PC-9 (cell line): ENCODE measurements around the gene POLR3C. TPM values are rescaled to one million over a fixed set of nuclear protein-coding genes. Genes with fewer than 3 reads are reported as not detected.

ENCODE experiments used
- BruUV-seq: library from RNA; stranded (reverse); fragments of 400-500 nt; replicated peaks from 2 replicates; lab custom pipeline; 2021; lab: Mats Ljungman, UMichigan
- CTCF ChIA-PET: fragments of 300-600 bp; sonication (Branson Sonifier 250); formaldehyde crosslinking; loops from one replicate; lab custom pipeline; 2022; ENCODE audit warnings: antibody characterized with exemption; lab: Charles Lee
- POLR2A ChIA-PET: fragments of 300-600 bp; sonication (Branson Sonifier 250); formaldehyde crosslinking; loops from one replicate; lab custom pipeline; 2022; ENCODE audit warnings: antibody characterized with exemption; ENCODE audit not compliant: unreplicated experiment; lab: Charles Lee
- DNase-seq, 2 experiments: peaks; one replicate each; pipeline versions ENCODE4 v3.0.0 to v3.0.0-alpha.2; 2015 to 2022; ENCODE audit warnings: mixed read lengths in 1 of 2
- H2AFZ ChIP-seq: fragments of 200-600 bp; sonication (generic); 2 replicates; pipeline ENCODE4 v1.8.1; 2017; ENCODE audit warnings: antibody characterized with exemption
- H3F3A ChIP-seq: fragments of 200-600 bp; sonication (generic); 2 replicates; pipeline ENCODE4 v1.8.1; 2017; ENCODE audit warnings: antibody characterized with exemption, mild to moderate bottlenecking, low read depth; ENCODE audit not compliant: insufficient read depth
- H3K27ac ChIP-seq: fragments of 200-600 bp; sonication (generic); 2 replicates; pipeline ENCODE4 v1.6.1; 2016; ENCODE audit warnings: mixed run types
- H3K27me3 ChIP-seq: fragments of 200-600 bp; sonication (generic); 2 replicates; pipeline ENCODE4 v1.6.1; 2016; ENCODE audit warnings: low read depth, mixed run types; ENCODE audit not compliant: insufficient read depth
- H3K36me3 ChIP-seq: fragments of 200-600 bp; sonication (generic); 2 replicates; pipeline ENCODE4 v1.6.1; 2016; ENCODE audit warnings: low read depth, mixed run types
- H3K4me1 ChIP-seq: fragments of 200-600 bp; sonication (generic); replicated peaks from 2 replicates; pipeline ENCODE4 v1.6.1; 2016; ENCODE audit warnings: mixed run types; ENCODE audit not compliant: insufficient read depth
- H3K4me2 ChIP-seq: fragments of 200-600 bp; sonication (generic); 2 replicates; pipeline ENCODE4 v1.6.1; 2017; ENCODE audit warnings: mixed run types
- H3K4me3 ChIP-seq: fragments of 200-600 bp; sonication (generic); 2 replicates; pipeline ENCODE4 v1.6.1; 2016; ENCODE audit warnings: mixed run types
- H3K79me2 ChIP-seq: fragments of 200-600 bp; sonication (generic); 2 replicates; pipeline ENCODE4 v1.6.1; 2017; ENCODE audit warnings: low read depth, mixed run types
- H3K9me2 ChIP-seq: fragments of 200-600 bp; sonication (generic); 2 replicates; pipeline ENCODE4 v1.8.1; 2017; ENCODE audit warnings: mild to moderate bottlenecking; ENCODE audit not compliant: insufficient read depth
- H3K9me3 ChIP-seq: fragments of 200-600 bp; sonication (generic); 2 replicates; pipeline ENCODE4 v1.8.1; 2016; ENCODE audit warnings: low read depth; ENCODE audit not compliant: insufficient read depth
- H4K20me1 ChIP-seq: fragments of 200-600 bp; sonication (generic); 2 replicates; pipeline ENCODE4 v1.8.1; 2017; ENCODE audit not compliant: insufficient read depth
- CTCF ChIP-seq: fragments of 200-600 bp; sonication (generic); conservative IDR thresholded peaks from 2 replicates; pipeline ENCODE4 v1.6.1; 2017; ENCODE audit warnings: mixed run types, antibody characterized with exemption, mild to moderate bottlenecking, moderate library complexity
- EZH2 ChIP-seq: fragments of 200-600 bp; sonication (generic); IDR thresholded peaks from 2 replicates; pipeline ENCODE4 v1.8.0; 2017; ENCODE audit warnings: antibody characterized with exemption, low read depth
- intact Hi-C: fragments of 100-400 bp; cut with micrococcal nuclease; formaldehyde crosslinking; loops from one replicate; pipeline ENCODE4 v1.10.0; 2022; ENCODE audit not compliant: unreplicated experiment
- total RNA-seq: library from RNA; stranded (reverse); gene quantifications from 2 replicates; pipeline ENCODE4 v1.2.3, GENCODE V29; 2021

The POLR3C gene
- total RNA-seq, 1 experiment from 2014 or later = 21.2 TPM

DNA sequence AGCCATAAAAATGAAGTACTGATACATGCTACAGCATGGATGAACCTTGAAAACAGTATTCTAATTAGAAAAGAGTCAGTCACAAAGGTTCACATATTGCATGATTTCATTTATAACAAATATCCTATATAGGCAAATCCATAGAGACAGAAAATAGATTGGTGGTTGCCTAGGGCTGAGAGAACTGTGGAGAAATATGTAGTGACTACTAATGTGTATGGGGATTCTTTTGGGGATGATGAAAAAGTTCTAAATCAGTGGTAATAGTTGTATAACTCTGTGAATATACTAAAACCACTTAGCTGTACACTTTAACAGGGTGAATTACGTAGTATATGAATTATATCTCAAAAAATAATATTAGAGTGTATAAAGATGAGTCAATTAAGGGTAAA lies 45.9 kb upstream of the POLR3C start:
- Histone ChIP-seq H3K9me3 (no peaks in the 10 kb centered on the region), H3K9me2 (no peaks in the 10 kb centered on the region), H3K79me2 (peaks cover 3% of the 10 kb centered on the region; the same call in 1 of the 2 replicates), H3F3A (peaks cover 34% of the 10 kb centered on the region), H3K36me3 (0 out of 2 replicates have a peak, but pooled peaks cover 10% of the 10 kb centered on the region), H3K4me2 (no peak overlapping the region), H3K27me3 (no peaks in the 10 kb centered on the region), H3K4me1 (peaks cover 27% of the 10 kb centered on the region), H4K20me1 (no peaks in the 10 kb centered on the region), H3K4me3 (no peak overlapping the region), H2AFZ (no peak overlapping the region), H3K27ac (no peak overlapping the region)
- no peak for DNase-seq
- POLR2A ChIA-PET = no interaction called here
- no peak for TF ChIP-seq EZH2
- no peak for TF ChIP-seq CTCF
- no TSS peak for BruUV-seq
- intact Hi-C loops = no loop called here
- CTCF ChIA-PET = no interaction called here

DNA sequence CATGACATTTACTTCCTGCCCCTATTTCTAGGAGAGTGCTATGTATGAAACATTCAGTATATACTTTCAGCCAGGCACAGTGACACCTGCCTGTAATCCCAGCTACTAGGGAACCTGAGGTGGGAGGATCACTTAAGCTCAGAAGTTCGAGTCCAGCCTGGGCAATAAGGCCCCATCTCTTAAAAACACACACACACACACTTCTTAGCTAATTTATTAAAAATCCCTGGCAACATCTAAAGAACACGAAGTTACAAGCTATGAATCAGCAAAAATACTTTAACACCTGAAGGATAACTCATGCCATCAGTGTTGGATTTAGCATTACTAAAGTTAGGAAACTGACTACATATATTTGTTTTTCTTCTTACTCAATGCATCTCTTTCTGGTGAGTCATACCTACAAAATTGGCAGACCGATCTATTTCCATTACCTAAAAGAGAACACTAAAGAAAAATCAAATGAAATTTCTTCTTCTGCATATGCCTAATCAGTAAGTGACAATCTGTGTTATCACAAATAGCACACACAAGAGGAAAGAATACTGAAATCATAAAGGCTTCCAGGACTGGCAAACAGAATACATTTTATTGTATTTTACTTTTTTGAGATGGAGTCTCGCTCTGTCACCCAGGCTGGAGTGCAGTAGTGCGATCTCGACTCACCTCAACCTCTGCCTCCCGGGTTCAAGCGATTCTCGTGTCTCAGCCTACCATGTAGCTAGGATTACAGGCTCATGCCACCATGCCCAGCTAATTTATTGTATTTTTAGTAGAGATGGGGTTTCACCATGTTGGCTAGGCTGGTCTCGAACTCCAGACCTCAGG lies 41.5 kb upstream of the POLR3C start:
- POLR2A ChIA-PET = interaction anchor here (0.6 to 0.7 kb wide), 4 partner anchors 8 to 60 kb away, joined by 4 to 16 read pairs (median 8); partner anchors contain the start of genes POLR3C and RNF115
- DNase-seq = peak; percentile 58 to 95
- H4K20me1 ChIP-seq = no peaks in the 10 kb centered on the region
- peak overlapping the region; percentile 29; the same call in 1 of the 2 replicates for H2AFZ ChIP-seq
- H3K36me3 ChIP-seq = peaks cover 16% of the 10 kb centered on the region; the same call in 1 of the 2 replicates
- no peak overlapping the region for H3K4me3 ChIP-seq
- intact Hi-C loops = loop anchor here (2.0 to 5.0 kb wide), 2 partner anchors 42 to 60 kb away; partner anchors contain the start of genes POLR3C and RNF115
- peak overlapping the region; percentile 92 for H3K27ac ChIP-seq
- peak overlapping the region; percentile 43 for H3K4me2 ChIP-seq
- TF ChIP-seq CTCF = no peak
- TF ChIP-seq EZH2 = no peak
- peaks cover 49% of the 10 kb centered on the region for H3K4me1 ChIP-seq
- TSS peak; percentile 36 for BruUV-seq
- H3K9me3 ChIP-seq = no peaks in the 10 kb centered on the region; the same call in 1 of the 2 replicates
- no peaks in the 10 kb centered on the region for H3K27me3 ChIP-seq
- H3K79me2 ChIP-seq = peaks cover 11% of the 10 kb centered on the region; the same call in 1 of the 2 replicates
- H3F3A ChIP-seq = peaks cover 33% of the 10 kb centered on the region
- CTCF ChIA-PET = interaction anchor here (0.5 kb wide), 1 partner anchor 63 kb away, joined by 4 read pairs; the partner anchor contains the start of gene NUDT17
- no peaks in the 10 kb centered on the region for H3K9me2 ChIP-seq

GRCh38 chr1:145784409-145784808 lies 39.6 kb upstream of the POLR3C start:
- ChIA-PET POLR2A (no interaction called here), CTCF (no interaction called here)
- DNase-seq = no peak
- Histone ChIP-seq H3K4me1 (peaks cover 49% of the 10 kb centered on the region), H4K20me1 (no peaks in the 10 kb centered on the region), H3K4me2 (no peak overlapping the region), H3K36me3 (peaks cover 6% of the 10 kb centered on the region; the same call in 1 of the 2 replicates), H3K9me2 (no peaks in the 10 kb centered on the region), H3K27me3 (no peaks in the 10 kb centered on the region), H3F3A (peaks cover 33% of the 10 kb centered on the region), H3K27ac (no peak overlapping the region), H3K9me3 (no peaks in the 10 kb centered on the region; the same call in 1 of the 2 replicates), H2AFZ (no peak overlapping the region), H3K4me3 (no peak overlapping the region), H3K79me2 (peaks cover 11% of the 10 kb centered on the region; the same call in 1 of the 2 replicates)
- TF ChIP-seq CTCF (no peak), EZH2 (no peak)
- intact Hi-C loops = loop anchor here (5.0 kb wide), 1 partner anchor 62 kb away; no protein-coding TSS in a partner anchor
- BruUV-seq = no TSS peak
